ENCODE results near the gene AP5Z1.

DNA sequence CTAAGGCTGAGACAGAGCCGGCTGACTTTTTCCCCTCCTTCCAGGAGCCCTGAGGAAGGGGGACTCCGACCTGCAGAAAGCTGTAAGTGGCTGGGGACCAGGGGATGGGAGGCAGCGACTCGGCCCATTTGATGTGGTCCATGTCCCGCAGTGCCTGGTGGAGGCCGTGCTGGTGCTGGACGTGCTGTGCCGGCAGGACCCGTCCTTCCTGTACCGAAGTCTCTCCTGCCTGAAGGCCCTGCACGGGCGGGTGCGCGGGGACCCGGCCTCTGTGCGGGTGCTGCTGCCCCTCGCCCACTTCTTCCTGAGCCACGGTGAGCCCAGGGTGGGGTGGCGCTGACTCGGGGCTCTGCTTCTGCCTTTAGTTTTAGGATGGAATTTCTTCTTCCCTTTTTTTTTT, 9.9 kb downstream of the AP5Z1 start:
- TF ChIP-seq CTCF (conservative IDR thresholded peaks at IDR 0.05; ENCODE audit: low read depth, low read length) (no peak), EZH2 (IDR thresholded peaks at IDR 0.05; ENCODE audit: borderline replicate concordance, low read depth, low read length, poor library complexity, severe bottlenecking) (no peak)
